ENCODE results near the gene RIMS4. TPM values are rescaled to one million over a fixed set of nuclear protein-coding genes. Genes with fewer than 3 reads are reported as not detected.

Gene RIMS4
- total and polyA plus RNA-seq, 9 of the 15 experiments (the other 6 are each of a cell fraction or from before 2014, with no cell fraction given): 0.04 TPM; not detected in 8

- TF ChIP-seq, protein P1, sequence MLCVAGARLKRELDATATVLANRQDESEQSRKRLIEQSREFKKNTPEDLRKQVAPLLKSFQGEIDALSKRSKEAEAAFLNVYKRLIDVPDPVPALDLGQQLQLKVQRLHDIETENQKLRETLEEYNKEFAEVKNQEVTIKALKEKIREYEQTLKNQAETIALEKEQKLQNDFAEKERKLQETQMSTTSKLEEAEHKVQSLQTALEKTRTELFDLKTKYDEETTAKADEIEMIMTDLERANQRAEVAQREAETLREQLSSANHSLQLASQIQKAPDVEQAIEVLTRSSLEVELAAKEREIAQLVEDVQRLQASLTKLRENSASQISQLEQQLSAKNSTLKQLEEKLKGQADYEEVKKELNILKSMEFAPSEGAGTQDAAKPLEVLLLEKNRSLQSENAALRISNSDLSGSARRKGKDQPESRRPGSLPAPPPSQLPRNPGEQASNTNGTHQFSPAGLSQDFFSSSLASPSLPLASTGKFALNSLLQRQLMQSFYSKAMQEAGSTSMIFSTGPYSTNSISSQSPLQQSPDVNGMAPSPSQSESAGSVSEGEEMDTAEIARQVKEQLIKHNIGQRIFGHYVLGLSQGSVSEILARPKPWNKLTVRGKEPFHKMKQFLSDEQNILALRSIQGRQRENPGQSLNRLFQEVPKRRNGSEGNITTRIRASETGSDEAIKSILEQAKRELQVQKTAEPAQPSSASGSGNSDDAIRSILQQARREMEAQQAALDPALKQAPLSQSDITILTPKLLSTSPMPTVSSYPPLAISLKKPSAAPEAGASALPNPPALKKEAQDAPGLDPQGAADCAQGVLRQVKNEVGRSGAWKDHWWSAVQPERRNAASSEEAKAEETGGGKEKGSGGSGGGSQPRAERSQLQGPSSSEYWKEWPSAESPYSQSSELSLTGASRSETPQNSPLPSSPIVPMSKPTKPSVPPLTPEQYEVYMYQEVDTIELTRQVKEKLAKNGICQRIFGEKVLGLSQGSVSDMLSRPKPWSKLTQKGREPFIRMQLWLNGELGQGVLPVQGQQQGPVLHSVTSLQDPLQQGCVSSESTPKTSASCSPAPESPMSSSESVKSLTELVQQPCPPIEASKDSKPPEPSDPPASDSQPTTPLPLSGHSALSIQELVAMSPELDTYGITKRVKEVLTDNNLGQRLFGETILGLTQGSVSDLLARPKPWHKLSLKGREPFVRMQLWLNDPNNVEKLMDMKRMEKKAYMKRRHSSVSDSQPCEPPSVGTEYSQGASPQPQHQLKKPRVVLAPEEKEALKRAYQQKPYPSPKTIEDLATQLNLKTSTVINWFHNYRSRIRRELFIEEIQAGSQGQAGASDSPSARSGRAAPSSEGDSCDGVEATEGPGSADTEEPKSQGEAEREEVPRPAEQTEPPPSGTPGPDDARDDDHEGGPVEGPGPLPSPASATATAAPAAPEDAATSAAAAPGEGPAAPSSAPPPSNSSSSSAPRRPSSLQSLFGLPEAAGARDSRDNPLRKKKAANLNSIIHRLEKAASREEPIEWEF (CRISPR knock-in tag; IDR thresholded peaks at IDR 0.05): no peak
- TF ChIP-seq HEY1 (CRISPR knock-in tag; IDR thresholded peaks at IDR 0.05; ENCODE audit: borderline replicate concordance) (no peak), TCF7L2 (IDR thresholded peaks at IDR 0.05; ENCODE audit: low read depth, low read length) (no peak), LARP7 (IDR thresholded peaks at IDR 0.05) (no peak), KAT7 (CRISPR knock-in tag; IDR thresholded peaks at IDR 0.05; ENCODE audit: borderline replicate concordance) (no peak), SIN3B (IDR thresholded peaks at IDR 0.05; ENCODE audit: low read depth) (no peak), ZNF316 (IDR thresholded peaks at IDR 0.05) (no peak), JUND (IDR thresholded peaks at IDR 0.05; ENCODE audit: borderline replicate concordance, low read depth, low read length) (peak; percentile 26; the same call in 1 of the 2 replicates), JUND (tag; IDR thresholded peaks at IDR 0.05; ENCODE audit: borderline replicate concordance, low read depth, low read length) (no peak), NFE2L1 (tag; IDR thresholded peaks at IDR 0.05; ENCODE audit: borderline replicate concordance, low read depth) (no peak), CREB3L1 (IDR thresholded peaks at IDR 0.05; ENCODE audit: borderline replicate concordance, low read depth) (peak; percentile 42; the same call in 1 of the 2 replicates), ZNF431 (CRISPR knock-in tag; IDR thresholded peaks at IDR 0.05) (no peak), MEIS2 (IDR thresholded peaks at IDR 0.05; ENCODE audit: partially characterized antibody) (no peak), RBM17 (IDR thresholded peaks at IDR 0.05; ENCODE audit: borderline replicate concordance, low read depth, low read length) (no peak)
- TF ChIP-seq, protein P2, sequence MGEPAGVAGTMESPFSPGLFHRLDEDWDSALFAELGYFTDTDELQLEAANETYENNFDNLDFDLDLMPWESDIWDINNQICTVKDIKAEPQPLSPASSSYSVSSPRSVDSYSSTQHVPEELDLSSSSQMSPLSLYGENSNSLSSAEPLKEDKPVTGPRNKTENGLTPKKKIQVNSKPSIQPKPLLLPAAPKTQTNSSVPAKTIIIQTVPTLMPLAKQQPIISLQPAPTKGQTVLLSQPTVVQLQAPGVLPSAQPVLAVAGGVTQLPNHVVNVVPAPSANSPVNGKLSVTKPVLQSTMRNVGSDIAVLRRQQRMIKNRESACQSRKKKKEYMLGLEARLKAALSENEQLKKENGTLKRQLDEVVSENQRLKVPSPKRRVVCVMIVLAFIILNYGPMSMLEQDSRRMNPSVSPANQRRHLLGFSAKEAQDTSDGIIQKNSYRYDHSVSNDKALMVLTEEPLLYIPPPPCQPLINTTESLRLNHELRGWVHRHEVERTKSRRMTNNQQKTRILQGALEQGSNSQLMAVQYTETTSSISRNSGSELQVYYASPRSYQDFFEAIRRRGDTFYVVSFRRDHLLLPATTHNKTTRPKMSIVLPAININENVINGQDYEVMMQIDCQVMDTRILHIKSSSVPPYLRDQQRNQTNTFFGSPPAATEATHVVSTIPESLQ (CRISPR knock-in tag; IDR thresholded peaks at IDR 0.05): no peak
- TF ChIP-seq, protein P3, sequence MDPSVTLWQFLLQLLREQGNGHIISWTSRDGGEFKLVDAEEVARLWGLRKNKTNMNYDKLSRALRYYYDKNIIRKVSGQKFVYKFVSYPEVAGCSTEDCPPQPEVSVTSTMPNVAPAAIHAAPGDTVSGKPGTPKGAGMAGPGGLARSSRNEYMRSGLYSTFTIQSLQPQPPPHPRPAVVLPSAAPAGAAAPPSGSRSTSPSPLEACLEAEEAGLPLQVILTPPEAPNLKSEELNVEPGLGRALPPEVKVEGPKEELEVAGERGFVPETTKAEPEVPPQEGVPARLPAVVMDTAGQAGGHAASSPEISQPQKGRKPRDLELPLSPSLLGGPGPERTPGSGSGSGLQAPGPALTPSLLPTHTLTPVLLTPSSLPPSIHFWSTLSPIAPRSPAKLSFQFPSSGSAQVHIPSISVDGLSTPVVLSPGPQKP (CRISPR knock-in tag; IDR thresholded peaks at IDR 0.05): no peak
Observed at GRCh38 chr20:44747166-44748004, 63.0 kb downstream of the RIMS4 start (continued).
